ENCODE data around the gene CD3G. TPM values are rescaled to one million over a fixed set of nuclear protein-coding genes. Genes with fewer than 3 reads are reported as not detected.
"Not testable (repeated sequence)": the region's sequence is repeated elsewhere in the genome, so short reads cannot be mapped to it uniquely, and the experiment has no call there.

Gene CD3G
- total RNA-seq, 4 donors from 2014 or later = 4.7 to 7.0 (median 5.4) TPM

- H3K27ac ChIP-seq = peak within 1 kb of the TSS; percentile 68 to 73 (median 72)
- peak within 1 kb of the TSS; percentile 32 to 39 (median 36) for H3K4me3 ChIP-seq
- no peaks in the 10 kb centered on the region for H3K4me1 ChIP-seq
- peak in 2 of 3 donors; percentile 48 to 76 for DNase-seq
- H3K27me3 ChIP-seq = no peaks in the 10 kb centered on the region
- TF ChIP-seq POLR2A (IDR thresholded peaks at IDR 0.05) = no peak
- TF ChIP-seq, protein P1, sequence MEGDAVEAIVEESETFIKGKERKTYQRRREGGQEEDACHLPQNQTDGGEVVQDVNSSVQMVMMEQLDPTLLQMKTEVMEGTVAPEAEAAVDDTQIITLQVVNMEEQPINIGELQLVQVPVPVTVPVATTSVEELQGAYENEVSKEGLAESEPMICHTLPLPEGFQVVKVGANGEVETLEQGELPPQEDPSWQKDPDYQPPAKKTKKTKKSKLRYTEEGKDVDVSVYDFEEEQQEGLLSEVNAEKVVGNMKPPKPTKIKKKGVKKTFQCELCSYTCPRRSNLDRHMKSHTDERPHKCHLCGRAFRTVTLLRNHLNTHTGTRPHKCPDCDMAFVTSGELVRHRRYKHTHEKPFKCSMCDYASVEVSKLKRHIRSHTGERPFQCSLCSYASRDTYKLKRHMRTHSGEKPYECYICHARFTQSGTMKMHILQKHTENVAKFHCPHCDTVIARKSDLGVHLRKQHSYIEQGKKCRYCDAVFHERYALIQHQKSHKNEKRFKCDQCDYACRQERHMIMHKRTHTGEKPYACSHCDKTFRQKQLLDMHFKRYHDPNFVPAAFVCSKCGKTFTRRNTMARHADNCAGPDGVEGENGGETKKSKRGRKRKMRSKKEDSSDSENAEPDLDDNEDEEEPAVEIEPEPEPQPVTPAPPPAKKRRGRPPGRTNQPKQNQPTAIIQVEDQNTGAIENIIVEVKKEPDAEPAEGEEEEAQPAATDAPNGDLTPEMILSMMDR (IDR thresholded peaks at IDR 0.05) = no peak
- no peaks in the 10 kb centered on the region for H3K36me3 ChIP-seq
- no peaks in the 10 kb centered on the region for H3K9me3 ChIP-seq
Observed at GRCh38 chr11:118304568-118305248, 39.4 kb upstream of the CD3G start, which contains the start of gene CD3E. Gene CD3E, plus strand, starts transcription at chr11:118304730. Its CDS starts 223 bp downstream, at chr11:118304953.

DNA sequence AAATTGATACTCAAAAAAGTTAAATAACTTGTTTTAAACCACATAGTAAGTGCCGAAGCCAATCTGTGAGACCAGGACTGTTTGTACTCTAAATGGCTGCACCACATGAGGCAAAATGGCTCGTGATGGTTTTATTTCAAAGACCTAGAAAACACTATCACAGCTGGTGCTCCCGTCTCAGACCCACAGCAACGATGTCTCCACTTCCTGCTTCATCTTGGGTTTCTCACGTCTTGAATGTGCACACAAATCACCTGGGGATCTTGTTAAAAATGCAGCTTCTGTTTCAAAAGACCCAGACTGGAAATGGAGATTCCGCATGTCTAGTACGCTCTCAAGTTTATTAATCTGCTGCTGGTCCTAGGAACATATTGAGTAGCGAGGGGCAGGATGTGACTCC is 38.4 kb upstream of the CD3G start:
- no peaks in the 10 kb centered on the region for H3K4me1 ChIP-seq
- H3K36me3 ChIP-seq = no peaks in the 10 kb centered on the region
- H3K27me3 ChIP-seq = no peaks in the 10 kb centered on the region
- no peaks in the 10 kb centered on the region for H3K9me3 ChIP-seq
- peak in 1 of 2 donors; percentile 3 for TF ChIP-seq POLR2A (IDR thresholded peaks at IDR 0.05)
- TF ChIP-seq, protein P1 (IDR thresholded peaks at IDR 0.05) = no peak
- H3K4me3 ChIP-seq = peak overlapping the region; percentile 16 to 39 (median 31)
- peak overlapping the region; percentile 68 to 73 (median 72) for H3K27ac ChIP-seq
- peak in 2 of 3 donors; percentile 43 to 72 for DNase-seq

DNA sequence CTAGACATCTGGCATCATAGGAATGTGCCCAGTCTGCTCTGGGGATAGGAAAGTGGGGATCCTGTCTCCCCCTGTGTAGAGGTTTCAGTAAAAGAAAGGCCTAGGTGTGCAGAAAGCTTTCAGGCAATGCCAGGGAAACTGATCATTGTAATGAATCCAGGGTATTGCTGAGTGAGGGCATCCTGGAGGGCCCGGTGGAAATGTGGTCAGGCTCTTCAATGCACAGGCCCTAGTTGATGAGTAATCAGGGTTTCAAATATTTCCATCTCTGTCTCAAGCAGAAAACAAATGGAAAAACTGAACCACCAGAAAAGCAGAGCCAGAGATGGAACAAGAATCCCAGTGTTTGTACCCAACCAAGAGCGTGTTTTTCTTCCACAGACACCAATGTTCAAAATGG is 37.6 kb upstream of the CD3G start:
- TF ChIP-seq, protein P1 (IDR thresholded peaks at IDR 0.05) = no peak
- no peak for TF ChIP-seq POLR2A (IDR thresholded peaks at IDR 0.05)
- Histone ChIP-seq H3K9me3 (no peaks in the 10 kb centered on the region), H3K4me1 (no peaks in the 10 kb centered on the region), H3K27me3 (no peaks in the 10 kb centered on the region), H3K4me3 (peak overlapping the region in 1 of 4 donors; percentile 27), H3K36me3 (no peaks in the 10 kb centered on the region), H3K27ac (peak overlapping the region in 2 of 4 donors; percentile 19 to 68)
- DNase-seq = no peak

- H3K4me1 ChIP-seq, DNase-seq, H3K36me3 ChIP-seq, H3K4me3 ChIP-seq, H3K9me3 ChIP-seq, H3K27ac ChIP-seq, H3K27me3 ChIP-seq: not testable (repeated sequence)
Observed at GRCh38 chr11:118308995-118309528, 35.1 kb upstream of the CD3G start.

GRCh38 chr11:118310271-118310670 is 33.9 kb upstream of the CD3G start:
- DNase-seq = no peak
- peaks cover 0 to 5% (median 2%) of the 10 kb centered on the region in 4 donors for H3K4me1 ChIP-seq
- H3K27ac ChIP-seq = no peak overlapping the region
- TF ChIP-seq, protein P1 (IDR thresholded peaks at IDR 0.05) = no peak
- no peak for TF ChIP-seq POLR2A (IDR thresholded peaks at IDR 0.05)
- no peaks in the 10 kb centered on the region for H3K36me3 ChIP-seq
- no peak overlapping the region for H3K4me3 ChIP-seq
- no peaks in the 10 kb centered on the region for H3K9me3 ChIP-seq
- no peaks in the 10 kb centered on the region for H3K27me3 ChIP-seq

DNA sequence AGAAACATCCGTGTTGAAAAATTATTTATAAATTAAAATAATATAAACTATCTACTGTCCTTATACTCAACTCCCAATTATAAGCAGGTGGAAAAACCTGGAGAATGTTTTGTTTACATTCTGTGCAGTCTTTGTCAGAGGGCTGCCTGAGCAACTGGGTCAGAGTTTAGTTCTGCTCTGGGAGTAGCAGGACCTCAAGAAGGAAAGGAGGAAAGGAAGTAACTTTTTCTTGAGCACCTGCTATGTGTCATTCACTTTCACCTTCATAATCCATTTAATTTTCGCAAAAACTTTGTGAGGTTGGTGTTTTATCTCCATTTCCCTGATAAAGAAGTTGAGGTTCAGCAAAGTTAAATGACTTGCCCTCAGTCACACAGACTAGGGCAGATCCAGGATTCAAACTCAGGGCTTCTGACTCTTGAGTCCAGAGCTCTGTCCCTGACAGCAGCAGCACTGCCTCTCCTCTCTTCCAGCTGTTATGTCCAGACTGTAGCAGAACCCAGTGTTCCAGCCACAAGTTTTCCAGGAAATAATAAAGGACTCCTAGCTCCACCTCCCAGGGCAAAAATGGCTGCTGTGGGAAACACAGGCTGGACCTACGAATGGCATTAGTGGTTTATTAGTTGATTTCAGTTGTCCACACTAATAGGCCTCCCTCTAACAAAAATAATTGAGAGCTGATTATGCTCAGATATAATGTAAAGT is 33.2 kb upstream of the CD3G start:
- Histone ChIP-seq H3K9me3 (no peaks in the 10 kb centered on the region), H3K36me3 (no peaks in the 10 kb centered on the region), H3K27ac (no peak overlapping the region), H3K4me1 (peaks cover 0 to 10% (median 5%) of the 10 kb centered on the region in 4 donors), H3K27me3 (no peaks in the 10 kb centered on the region), H3K4me3 (no peak overlapping the region)
- DNase-seq = no peak
- TF ChIP-seq, protein P1 (IDR thresholded peaks at IDR 0.05) = no peak
- no peak for TF ChIP-seq POLR2A (IDR thresholded peaks at IDR 0.05)
